Astrocyte of the cerebellum (primary cell): ENCODE results near the gene AMBN.

Experiments
- DNase-seq: peaks from one replicate; pipeline ENCODE4 v3.0.0-alpha.2; 2011; ENCODE audit warnings: low read depth
- H3K4me3 ChIP-seq: 2 replicates; pipeline ENCODE4 v1.5.1; 2011; ENCODE audit warnings: mild to moderate bottlenecking, low read depth, low read length, moderate library complexity
- CTCF ChIP-seq: IDR thresholded peaks from 2 replicates; pipeline ENCODE4 v1.5.1; 2012; ENCODE audit warnings: low read length, low read depth, moderate library complexity, mild to moderate bottlenecking; ENCODE audit errors: missing control alignments
- in situ Hi-C: cut with HindIII; loops from 2 replicates; pipeline ENCODE4 v1.10.0; 2017; ENCODE audit warnings: low sequenced_read_pairs

The AMBN gene

DNA sequence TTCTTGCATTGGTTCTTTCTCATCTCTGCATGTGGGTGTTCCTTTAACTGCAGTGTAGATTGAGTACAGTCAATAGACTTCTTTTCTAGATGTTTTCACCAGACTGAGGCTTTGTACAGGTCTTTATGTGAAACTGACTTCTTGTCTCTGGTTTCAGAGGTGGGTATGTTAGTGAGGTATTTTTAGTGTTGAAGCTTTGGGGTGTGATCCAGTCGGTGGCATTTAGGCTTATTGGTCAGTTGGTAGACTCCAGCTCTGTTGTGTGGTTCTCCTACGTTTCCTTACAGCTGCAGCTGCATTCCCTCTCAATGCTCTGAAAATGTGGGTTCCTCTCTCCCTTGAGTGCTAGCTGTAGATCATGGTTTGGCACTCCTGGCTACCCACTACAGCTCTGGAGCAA lies 21.3 kb upstream of the AMBN start:
- no peak for TF ChIP-seq CTCF
- in situ Hi-C loops = no loop called here

GRCh38 chr4:70571772-70572171 lies 20.3 kb upstream of the AMBN start:
- TF ChIP-seq CTCF = no peak
- in situ Hi-C loops = no loop called here
- no peak for DNase-seq
- no peak overlapping the region for H3K4me3 ChIP-seq

More for the DNA sequence above, 21.3 kb upstream of the AMBN start:
- DNase-seq = no peak
- no peak overlapping the region for H3K4me3 ChIP-seq

DNA sequence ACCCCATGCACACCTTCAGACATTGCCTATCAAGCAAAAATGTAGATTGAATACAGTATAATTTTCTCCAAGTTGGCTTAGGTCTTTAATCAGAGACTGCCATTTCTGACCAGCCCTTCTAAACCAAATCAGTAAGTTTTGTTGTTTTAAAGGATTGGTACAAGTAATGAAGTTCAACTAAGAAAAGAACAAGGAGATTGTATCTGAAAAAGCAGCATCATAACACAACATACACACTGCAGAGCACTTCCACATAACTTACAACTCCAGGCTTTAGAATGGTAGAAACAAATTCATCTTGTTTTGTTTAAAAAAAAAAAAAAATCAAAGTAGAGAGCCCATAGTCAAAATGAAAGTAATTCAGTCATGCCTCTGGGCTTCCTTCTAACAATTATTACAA lies 16.1 kb upstream of the AMBN start:
- DNase-seq = no peak
- in situ Hi-C loops = no loop called here
- H3K4me3 ChIP-seq = no peak overlapping the region
- TF ChIP-seq CTCF = no peak

GRCh38 chr4:70577220-70577927 lies 14.7 kb upstream of the AMBN start:
- H3K4me3 ChIP-seq = no peak overlapping the region
- in situ Hi-C loops = no loop called here
- no peak for TF ChIP-seq CTCF
- DNase-seq = no peak

GRCh38 chr4:70581980-70582379 lies 10.1 kb upstream of the AMBN start:
- in situ Hi-C loops = no loop called here
- TF ChIP-seq CTCF = no peak
- no peak overlapping the region for H3K4me3 ChIP-seq
- no peak for DNase-seq

DNA sequence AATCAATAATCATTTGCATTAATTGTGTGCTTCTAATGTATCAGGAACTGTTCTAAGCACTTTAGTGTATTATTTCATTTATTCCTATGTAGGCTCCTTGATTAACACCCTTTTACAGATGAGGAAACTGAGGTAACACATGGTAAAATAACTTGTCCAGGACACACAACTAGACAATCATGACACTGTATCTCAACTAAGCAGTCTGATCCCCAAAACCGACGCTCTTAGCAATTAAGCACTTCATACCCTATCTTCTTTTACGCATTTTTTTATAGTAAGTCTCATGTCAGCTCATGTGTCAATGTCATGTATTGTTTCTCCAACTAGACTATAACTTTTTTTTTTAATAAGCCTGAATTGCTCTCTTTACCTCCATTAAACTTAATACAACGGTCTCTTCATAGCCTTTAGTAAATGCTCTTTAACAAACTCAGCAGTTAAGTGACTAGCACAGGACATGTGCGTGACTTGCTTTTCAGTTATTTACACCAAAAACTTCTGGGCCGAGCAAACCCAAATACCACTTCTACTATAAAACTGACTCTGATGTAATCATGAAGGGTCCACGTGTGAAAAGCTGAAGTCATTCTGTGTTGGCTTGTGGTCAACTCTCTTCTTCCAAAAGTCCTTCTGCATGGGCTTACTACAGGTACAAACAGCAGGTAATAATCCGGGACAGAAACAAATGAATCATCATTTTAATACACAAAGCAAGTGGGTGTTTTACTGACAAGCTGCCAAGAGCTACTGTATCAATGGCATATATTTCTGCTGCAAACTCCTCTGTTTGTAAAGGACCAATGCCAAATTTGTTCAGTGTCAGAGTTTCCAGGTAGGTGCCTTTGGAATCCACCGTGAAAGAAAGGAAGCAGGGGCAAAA lies 7.9 kb upstream of the AMBN start:
- H3K4me3 ChIP-seq = no peak overlapping the region
- no peak for DNase-seq
- TF ChIP-seq CTCF = no peak
- in situ Hi-C loops = no loop called here
